SK-MEL-5 (cell line): ENCODE measurements around the gene HLA-DQA1. TPM values are rescaled to one million over a fixed set of nuclear protein-coding genes. Genes with fewer than 3 reads are reported as not detected.
"Not testable (repeated sequence)": the region's sequence is repeated elsewhere in the genome, so short reads cannot be mapped to it uniquely, and the experiment has no call there.

Source experiments
- DNase-seq: peaks from one replicate; pipeline ENCODE4 v3.0.0-alpha.2; 2016; ENCODE audit warnings: low read depth, low spot score
- in situ Hi-C: cut with HindIII; loops from 2 replicates; pipeline ENCODE4 v1.10.0; 2016; ENCODE audit warnings: low sequenced_read_pairs, high pct_unique_total_duplicates, low pct_unique_long_range_greater_than_20kb
- total RNA-seq: library from RNA; depleted of rRNA; stranded (reverse); fragments of >200 nt; shearing (Covaris generic); gene quantifications from 2 replicates; pipeline ENCODE4 v1.2.3, GENCODE V29; 2014

The HLA-DQA1 gene
- total RNA-seq, 1 experiment from 2014 or later, result 0.37 TPM

- DNase-seq, in situ Hi-C loops: not testable (repeated sequence)
Measured at GRCh38 chr6:32641785-32642719, 4.8 kb downstream of the HLA-DQA1 start.

- no peak for DNase-seq
- in situ Hi-C loops, result no loop called here
Measured at GRCh38 chr6:32642720-32643106, 5.5 kb downstream of the HLA-DQA1 start.

GRCh38 chr6:32643904-32644303 is 6.7 kb downstream of the HLA-DQA1 start:
- no peak for DNase-seq
- in situ Hi-C loops, result no loop called here

GRCh38 chr6:32645047-32645703 is 8.0 kb downstream of the HLA-DQA1 start:
- in situ Hi-C loops, result no loop called here
- DNase-seq, result no peak

- in situ Hi-C loops, result no loop called here
- DNase-seq, result no peak
Measured at GRCh38 chr6:32655203-32655710, 18.1 kb downstream of the HLA-DQA1 start.

GRCh38 chr6:32657329-32657728 is 20.1 kb downstream of the HLA-DQA1 start:
- DNase-seq, in situ Hi-C loops: not testable (repeated sequence)

GRCh38 chr6:32657819-32658218 is 20.6 kb downstream of the HLA-DQA1 start:
- in situ Hi-C loops, DNase-seq: not testable (repeated sequence)

GRCh38 chr6:32658268-32658897 is 21.2 kb downstream of the HLA-DQA1 start:
- DNase-seq, result no peak
- in situ Hi-C loops, result no loop called here

GRCh38 chr6:32659856-32660595 is 22.8 kb downstream of the HLA-DQA1 start:
- in situ Hi-C loops, result no loop called here
- no peak for DNase-seq

- no peak for DNase-seq
- in situ Hi-C loops, result no loop called here
Measured at GRCh38 chr6:32662099-32662498, 24.9 kb downstream of the HLA-DQA1 start.

- in situ Hi-C loops, result no loop called here
- DNase-seq, result no peak
Measured at GRCh38 chr6:32662836-32663235, 25.6 kb downstream of the HLA-DQA1 start.

GRCh38 chr6:32664354-32664753 is 27.1 kb downstream of the HLA-DQA1 start:
- no peak for DNase-seq
- in situ Hi-C loops, result no loop called here

GRCh38 chr6:32664827-32665362 is 27.7 kb downstream of the HLA-DQA1 start:
- in situ Hi-C loops, result no loop called here
- peak; percentile 47 for DNase-seq

GRCh38 chr6:32665661-32666060 is 28.5 kb downstream of the HLA-DQA1 start:
- in situ Hi-C loops, result no loop called here
- DNase-seq, result no peak

GRCh38 chr6:32666420-32667300 is 29.5 kb downstream of the HLA-DQA1 start, which contains the start of gene HLA-DQB1:
HLA-DQB1 (minus strand) TSS chr6:32666657; CDS start chr6:32666607, 50 bp downstream.
- in situ Hi-C loops, result no loop called here
- DNase-seq, result peak; percentile 80

- peak; percentile 85 for DNase-seq
- in situ Hi-C loops, result no loop called here
Measured at GRCh38 chr6:32668226-32668747, 31.1 kb downstream of the HLA-DQA1 start.
